Stimulated activated CD4-positive, alpha-beta T cell treated with anti-CD3 and anti-CD28 coated beads, Interleukin-1b, Interleukin-23, amount 100 ng/mL, for 1 hour (primary cell): ENCODE measurements around the gene CCDC110.

ENCODE experiments used
- DNase-seq, 2 donors: peaks; one replicate each; pipeline ENCODE4 v3.0.0-alpha.2; 2020; ENCODE audit warnings: low read depth in 2 of 2

The CCDC110 gene

DNA sequence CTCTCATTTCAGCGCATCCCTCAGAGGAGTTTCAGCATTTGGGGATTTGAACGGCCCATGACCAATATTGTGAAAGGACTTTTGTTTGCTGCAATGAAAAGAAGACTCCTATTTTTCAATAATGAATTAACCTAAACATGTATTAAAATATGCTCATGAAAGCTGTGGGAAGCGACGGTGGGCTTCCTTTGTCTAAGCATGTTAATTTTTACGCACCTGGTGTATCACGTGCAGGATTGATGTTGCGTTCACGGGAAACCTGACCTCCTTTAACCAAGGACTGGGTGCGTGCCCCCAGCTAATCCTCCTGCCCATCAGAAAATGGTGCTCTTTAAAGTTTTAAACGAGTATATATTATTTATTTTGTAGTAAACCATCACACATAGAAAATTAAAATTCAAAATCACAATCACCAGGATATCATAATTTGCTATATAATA, 590 bp upstream of the CCDC110 start:
- DNase-seq: no peak

DNA sequence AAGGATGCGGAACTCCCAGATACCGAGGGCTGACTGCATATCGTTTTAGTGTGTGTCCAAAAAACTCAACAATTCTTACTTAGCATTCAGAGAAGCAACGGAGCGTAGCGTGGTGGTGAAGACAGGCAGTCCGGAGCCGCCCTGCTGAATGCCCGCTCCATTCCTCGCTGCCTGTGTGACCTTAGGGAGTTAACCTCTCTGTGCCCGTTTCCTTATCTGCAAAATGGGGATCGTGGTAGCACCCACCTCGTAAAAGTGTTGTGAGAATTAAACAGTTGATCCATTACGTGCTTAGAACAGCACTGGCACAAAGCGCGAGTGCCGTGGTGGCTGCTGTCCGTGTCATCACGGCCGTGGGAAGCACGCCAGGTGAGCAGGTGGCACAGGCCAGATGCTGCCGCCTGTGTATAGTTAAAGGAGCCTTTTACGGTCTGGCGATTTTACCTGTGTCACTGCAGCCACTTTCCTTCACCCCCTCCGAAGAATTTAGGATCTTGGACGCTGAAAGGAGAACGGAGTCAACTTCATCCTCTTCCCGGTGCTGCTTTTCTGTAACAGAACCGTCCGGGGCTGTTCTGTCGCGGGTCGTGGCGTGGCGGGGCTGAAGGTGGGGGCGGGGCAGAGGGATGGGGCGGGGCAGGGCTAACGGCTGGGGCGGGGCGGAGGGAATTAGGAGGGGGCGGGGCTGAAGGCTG, 885 bp downstream of the CCDC110 start:
- peak in 1 of 2 donors; percentile 2 for DNase-seq

DNA sequence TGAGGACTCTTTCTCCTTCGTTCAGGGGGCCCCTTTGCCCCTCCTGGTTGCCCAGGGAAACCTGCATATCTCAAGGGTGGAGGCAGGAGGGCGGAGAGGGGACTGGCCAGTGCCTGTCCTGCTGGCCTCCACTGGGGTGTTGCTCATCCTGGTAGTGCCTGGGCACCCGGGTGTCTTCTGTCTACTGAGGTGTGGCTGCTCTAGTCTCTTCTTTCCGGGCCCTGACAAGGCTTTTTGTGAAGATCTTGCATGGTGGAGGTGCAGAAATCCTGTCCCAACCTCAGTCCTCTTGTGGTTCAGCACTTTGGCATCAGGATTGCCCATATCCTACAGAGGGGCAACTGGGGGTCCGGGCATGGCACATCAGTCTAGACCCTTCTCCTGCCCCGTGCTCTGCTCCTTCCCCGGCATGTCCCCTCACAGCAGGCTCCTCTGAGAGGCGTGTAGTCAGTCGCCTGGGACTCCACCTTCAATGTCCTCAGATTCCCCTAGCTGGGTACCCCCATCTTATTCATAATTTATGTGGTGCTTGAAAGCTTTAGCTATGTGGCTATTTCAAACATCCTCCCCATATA, 1.9 kb downstream of the CCDC110 start:
- DNase-seq: no peak

DNA sequence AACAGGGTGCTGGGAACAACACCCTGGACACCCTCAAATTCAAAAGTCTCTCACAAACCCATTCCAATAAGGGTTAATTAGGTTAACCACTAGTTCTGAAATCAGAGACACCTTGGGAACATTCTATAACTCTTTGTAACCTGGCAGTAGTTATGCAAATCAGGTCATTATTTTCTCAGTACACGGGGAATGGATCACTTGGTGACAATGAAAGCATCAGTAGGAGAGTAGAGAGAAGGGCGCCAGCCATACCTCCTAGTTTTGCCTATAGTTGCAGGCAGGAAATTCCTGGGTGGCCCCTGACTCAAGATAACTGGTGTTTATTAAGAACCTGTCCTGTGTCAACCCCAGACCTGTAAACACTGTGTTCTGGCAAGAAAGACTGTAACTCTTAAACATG, 2.5 kb downstream of the CCDC110 start:
- DNase-seq: no peak

DNA sequence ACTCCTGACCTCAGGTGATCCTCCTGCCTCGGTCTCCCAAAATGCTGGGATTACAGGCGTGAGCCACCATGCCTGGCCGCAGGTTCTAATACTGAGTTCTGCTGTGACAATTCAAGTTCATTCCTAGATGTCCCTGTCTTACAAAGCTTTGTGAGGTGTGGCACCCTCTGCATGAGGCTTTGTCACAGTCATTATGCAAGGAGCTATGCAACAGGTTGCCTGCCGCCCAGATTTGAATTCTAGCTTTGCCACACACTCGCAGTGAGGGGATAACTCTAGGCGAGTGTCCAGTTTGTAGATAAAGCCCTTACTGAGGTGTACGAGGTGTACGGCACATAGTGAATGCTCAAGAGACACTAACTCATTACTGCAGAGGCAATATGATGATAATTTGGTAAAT, 3.5 kb downstream of the CCDC110 start:
- no peak for DNase-seq

DNA sequence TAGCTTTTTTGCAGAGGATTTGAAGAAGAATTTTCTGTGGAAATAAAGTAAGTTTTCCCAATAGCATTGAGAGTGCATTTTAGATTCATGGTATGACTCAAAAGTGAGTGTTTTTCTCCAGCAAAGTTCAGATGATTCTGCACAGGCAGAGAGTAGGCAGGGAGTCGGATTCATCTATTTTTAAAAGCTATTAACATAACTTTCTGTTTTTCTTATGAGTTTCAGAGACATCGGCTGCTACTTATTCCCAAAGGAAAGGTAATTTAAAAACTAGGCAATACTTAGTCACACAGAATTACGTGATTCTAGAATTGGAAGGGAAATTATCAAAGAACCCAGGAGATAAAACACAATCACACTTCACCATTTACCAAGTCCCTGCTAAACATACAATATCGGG, 4.4 kb downstream of the CCDC110 start:
- DNase-seq: no peak

DNA sequence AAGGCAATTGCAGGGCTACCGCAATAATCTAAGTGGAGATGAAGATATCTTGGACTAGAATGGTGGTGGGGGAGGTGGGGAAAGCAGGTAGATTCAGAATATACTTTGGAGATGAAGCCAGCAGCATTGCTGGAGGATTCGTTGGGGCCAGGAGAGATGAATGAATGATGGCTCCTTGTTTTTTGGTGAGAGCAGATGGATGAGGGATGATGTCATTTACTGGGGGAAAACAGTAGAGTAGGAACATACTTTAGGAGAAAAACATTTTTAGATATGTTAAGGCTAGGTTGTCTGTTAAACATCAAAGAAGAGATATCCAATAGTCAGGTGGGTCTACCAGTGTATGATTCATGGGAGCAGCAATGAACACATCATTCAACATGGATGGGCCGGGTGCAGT, 5.8 kb downstream of the CCDC110 start:
- no peak for DNase-seq

DNA sequence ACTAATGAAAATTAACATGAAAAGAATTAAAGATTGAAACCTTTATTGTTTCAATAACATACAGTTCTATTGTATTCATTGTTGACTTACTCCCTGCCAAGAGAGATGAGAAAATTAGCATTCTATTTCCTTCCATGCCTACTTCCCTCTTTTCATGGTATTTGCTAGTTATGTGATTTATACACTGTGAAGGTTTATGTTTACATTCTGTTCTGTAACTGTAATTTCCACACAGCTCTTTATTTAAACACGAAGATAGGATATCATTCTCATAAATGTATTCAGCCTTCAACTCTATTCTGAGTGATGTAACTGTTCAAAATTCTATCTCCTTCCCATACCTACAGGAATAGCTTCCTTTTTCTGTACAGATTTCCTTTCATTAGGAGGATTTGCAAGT, 6.6 kb downstream of the CCDC110 start:
- no peak for DNase-seq

DNA sequence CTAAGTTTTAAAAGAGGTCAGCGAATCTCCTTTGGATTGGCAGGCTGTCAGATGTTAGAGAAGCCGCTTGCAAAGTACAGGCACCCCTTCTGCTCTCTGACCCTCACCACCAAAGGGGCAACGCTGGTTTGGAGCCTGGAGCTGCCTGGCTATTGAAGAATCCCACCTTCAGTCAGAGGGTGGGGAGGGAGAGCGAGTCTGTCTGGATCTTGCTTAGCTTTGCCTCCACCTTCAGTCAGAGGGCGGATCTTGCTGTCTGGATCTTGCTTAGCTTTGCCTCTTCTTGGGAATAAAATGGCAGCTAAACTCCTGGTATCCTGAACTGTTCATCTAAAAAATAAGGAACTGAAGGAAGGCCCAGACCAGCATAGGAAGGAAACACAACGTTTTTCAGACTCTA, 7.3 kb downstream of the CCDC110 start:
- DNase-seq: no peak

DNA sequence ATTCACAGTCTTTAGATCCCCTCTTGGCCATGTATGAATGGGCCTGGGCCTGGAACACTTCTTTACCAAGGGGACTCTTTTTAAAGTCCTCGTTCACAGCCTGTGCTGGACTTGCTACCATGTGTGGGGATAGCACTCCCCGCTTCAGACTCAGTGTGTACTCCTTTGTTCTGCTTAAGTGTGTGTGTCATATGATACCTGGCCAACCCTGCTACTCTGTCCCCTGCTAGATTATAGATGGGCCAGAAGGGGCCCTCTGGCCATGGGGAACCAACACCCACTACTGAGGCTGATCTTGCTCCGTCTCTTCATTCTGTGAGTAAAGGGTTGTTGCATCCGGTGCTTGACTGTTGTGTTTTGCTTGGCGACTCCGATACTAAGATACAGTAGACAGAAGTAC, 8.0 kb downstream of the CCDC110 start:
- no peak for DNase-seq

DNA sequence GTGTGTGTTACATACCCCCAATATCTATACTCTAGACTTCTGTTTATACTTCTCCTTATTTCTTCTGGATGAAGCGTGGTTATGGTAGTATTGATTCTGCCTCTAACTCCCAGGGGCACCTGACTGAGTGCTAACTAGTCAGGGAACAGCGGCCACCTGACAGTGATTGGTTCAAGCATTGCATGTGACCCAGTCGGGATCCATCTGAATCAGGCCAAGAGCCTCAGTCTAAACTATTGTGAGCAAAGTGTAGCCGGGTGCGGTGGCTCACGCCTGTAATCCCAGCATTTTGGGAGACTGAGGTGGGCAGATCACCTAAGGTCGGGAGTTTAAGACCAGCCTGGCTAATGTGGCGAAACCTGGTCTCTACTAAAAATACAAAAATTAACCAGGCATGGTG, 10.0 kb downstream of the CCDC110 start:
- DNase-seq: no peak

DNA sequence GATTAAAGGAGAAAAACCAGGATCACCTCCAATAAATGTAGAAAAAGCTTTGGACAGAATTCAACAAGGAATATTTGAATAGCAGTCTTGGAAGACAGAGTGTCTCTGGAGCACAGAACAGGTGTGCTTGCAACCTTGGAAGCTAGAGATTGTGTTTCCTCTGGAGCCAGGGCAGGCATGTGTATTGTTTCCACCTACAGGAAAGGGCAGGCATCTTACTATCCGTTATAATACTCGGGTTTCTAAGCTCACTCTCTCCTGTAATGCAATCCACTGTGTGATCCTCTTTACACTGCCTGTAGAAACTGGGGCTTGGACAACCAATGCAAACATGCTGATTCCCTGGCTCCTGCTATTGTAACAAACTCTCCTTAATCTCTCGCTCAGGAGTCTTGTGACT, 14.4 kb downstream of the CCDC110 start:
- no peak for DNase-seq

DNA sequence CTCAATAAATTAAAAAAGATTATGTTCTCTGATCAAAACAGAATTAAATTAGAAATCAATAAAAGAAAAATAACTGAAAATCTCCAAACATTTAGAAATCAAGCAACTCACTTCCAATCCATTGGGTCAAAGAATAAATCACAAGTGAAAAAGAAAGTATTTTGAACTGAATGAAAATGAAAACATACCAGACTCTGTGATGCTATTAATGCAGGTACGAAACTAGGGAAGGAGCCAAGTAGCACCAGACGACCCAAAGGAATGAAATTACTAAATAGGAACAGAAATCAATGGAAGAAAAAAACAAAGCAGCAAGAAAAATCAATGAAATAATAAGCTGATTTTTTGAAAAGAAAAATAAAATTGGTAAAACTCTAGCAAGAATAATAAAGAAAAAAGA, 15.4 kb downstream of the CCDC110 start:
- no peak for DNase-seq

DNA sequence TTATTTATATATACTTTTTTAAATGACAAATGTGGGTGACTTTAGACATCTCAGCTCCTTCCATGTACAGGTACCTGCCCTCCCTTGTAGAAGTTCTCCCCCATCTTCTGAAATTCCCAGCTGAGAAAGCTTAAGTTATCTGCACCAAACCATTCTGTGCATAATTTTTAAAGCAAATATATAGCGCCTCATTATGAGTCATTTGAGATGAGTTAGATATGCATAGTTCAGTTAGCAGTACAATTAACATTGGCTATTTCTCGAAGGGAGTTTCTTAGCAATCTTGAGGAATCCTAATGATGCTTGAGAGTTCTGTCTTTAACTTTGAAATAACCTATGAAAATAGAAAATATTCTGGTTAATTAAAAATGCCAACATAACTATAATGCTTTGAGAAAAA, 26.3 kb downstream of the CCDC110 start:
- no peak for DNase-seq

DNA sequence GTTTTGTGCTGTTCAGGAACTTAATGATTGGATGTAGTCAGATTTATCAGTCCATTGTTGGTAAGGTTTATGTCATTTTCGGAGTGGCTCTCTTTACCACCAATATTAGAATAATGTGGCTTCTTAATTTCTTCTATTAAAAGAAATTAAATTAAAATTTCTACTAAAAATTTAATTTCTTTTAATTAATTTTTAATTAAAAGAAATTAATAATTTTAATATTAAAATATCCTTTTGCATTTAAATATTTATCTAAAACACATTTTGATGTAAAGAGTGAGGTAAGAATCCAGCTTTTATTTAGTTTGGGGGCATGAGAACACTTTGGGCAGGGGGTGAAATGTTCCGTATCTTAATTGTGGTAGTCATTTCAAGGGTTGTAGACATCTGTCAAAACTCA, 30.1 kb downstream of the CCDC110 start:
- no peak for DNase-seq

DNA sequence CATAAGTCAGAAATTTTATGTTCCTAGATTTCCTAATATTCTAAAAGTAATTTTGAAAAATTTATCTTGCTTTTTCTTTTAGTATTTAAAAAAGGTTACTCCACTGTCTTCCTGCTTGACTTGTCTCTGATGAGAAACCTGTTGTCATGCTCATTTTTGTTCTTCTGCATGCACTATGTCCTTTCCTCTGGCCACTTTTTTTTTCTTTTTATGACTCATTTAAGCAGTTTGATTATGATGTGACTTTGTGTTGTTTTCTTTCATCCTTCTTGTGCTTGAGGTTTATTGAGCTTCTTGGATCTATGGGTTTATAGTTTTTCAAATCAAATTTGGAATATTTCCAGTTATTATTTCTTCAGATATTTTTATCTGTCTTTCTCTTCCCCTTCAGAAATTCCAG, 33.7 kb downstream of the CCDC110 start:
- no peak for DNase-seq

DNA sequence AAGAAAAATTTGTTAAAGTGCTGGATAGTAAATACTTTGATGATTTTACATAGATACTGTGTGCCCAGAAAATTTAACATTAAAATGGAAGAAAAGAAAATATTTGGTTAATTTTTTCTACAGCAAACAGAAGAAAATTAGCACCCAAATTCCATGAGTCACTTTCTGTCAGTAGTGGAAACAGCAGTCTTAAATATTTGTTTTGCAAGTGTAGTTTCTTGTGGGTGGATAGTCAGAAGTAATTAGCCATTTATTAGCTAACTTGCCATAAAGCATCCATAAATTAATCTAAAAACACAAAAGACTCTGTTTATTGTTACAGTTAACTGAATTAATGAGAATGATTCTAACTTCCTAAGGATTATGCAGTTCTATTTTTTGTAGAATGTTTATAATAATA, 36.1 kb downstream of the CCDC110 start:
- no peak for DNase-seq

DNA sequence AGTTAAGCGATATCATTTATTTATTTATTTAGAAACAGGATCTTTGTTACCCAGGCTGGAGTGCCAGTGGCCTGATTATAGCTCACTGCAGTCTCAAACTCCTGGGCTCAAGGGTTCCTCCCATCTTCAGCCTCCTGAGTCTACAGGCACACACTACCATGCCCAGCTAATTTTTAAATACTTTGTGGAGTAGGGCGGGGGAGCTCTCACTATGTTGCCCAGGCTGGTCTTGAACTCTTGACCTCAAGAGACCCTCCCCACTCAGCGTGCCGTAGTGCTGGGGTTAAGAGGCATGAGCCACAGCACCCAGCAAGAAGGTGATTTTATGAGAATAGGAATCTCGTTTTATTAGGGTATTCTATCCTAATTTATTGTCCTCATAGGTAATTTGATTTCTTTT, 41.9 kb downstream of the CCDC110 start:
- DNase-seq: no peak

DNA sequence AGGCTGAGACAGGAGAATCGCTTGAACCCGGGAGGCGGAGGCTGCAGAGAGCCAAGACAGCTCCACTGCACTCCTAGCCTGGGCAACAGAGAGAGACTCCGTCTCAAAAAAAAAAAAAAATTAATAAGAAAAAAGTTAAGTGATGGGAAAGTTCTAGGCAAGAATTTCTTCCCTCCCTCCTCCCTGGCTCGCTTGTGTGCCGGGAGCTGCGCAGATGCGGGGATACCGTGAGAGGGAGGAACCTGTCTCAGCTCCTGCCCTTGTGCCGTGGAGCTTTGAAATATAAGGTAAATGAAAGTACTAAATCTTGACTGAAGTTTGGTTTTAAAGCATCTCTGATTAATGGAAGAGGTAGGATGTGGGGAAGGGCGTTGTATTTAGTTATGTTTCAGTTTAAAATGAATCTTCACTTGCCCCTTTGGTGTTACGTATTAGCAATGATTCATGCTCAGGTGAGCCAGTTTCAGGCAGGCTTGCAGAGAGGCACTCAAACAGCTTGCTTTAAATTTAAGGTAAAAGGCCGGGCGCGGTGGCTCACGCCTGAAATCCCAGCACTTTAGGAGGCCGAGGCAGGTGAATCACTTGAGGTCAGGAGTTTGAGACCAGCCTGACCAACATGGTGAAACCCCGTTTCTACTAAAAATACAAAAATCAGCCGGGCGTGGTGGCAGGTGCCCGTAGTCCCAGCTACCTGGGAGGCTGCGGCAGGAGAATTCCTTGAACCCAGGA, 44.4 kb downstream of the CCDC110 start:
- no peak for DNase-seq

DNA sequence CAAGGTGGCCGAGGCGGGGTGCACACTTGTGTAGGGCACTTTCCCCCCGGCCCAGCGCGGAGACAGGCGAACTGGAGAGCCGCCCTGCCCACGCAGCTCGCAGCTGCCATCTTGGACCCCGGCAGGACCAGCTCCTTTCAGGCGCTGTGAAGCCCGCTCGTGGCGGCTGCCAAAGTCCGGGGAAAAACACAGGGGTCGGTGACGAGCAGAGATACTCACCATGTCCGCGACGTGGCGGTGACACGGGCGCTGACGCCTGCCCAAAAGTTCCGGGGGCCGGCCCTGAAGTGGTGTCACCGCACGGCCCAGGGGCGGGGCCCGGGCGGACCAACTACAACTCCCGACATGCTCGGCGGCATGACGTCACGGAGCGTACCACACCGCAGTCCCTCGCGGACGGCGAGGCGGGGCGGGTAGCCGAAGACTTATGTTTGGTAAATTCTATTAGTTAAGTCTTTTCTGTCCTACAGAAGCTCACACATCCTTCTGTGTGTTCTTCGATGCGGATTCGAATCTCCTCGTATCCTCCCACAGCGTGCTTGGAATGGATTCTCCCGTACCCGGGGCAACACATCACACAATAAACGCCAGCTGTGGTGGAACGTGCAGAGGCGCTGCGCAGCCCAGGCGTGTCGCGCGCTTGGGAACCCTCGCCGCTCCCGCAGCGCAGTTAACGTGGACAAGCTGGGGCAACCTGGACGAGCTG, 45.7 kb downstream of the CCDC110 start, which contains the start of gene UFSP2:
UFSP2 (minus strand) TSS at position 318 of the 706 bp plus-strand sequence; CDS start at position 222, 96 bp downstream.
- DNase-seq: peak; percentile 68 to 72

DNA sequence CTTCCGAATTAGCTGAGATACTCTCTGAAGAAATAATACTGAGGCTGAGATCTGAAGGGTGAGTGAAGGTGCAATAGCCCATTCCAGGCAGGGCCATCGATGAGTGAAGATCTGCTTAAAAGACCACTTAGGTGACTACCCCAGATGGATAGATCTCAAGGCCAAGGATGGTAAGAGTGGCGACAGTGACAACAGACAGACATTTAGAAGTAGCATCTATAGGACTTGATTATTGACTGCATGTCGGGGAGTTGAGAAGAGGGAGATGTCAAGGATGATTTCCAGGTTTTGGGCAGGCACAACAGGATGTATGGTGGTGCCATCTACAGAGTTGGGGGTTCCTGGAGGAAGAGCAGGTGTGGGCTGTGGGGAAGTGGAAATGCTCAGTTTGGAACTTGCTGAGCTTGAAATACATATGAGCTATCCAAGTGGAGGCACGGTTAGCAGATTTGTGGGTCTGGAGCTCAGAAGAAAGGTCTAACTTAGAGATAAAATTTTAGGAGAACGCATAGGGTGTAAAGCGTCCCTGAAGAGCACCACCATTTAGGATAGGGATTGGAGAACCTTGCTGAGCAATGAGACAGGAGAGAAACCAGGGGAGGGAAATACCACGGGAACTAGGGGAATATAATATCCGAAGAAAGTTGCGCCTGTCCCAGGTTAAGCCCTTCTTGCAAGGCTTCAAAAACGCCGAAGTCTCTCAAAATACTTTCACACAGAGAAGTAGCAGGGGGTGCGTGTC, 46.5 kb downstream of the CCDC110 start:
- no peak for DNase-seq
